HK-2 (cell line): ENCODE results near the gene COPG2.
"Not testable (repeated sequence)": the region's sequence is repeated elsewhere in the genome, so short reads cannot be mapped to it uniquely, and the experiment has no call there.

Experiments
- DNase-seq: peaks from one replicate; pipeline ENCODE4 v3.0.0-alpha.2; 2018; ENCODE audit not compliant: unreplicated experiment

The COPG2 gene

DNA sequence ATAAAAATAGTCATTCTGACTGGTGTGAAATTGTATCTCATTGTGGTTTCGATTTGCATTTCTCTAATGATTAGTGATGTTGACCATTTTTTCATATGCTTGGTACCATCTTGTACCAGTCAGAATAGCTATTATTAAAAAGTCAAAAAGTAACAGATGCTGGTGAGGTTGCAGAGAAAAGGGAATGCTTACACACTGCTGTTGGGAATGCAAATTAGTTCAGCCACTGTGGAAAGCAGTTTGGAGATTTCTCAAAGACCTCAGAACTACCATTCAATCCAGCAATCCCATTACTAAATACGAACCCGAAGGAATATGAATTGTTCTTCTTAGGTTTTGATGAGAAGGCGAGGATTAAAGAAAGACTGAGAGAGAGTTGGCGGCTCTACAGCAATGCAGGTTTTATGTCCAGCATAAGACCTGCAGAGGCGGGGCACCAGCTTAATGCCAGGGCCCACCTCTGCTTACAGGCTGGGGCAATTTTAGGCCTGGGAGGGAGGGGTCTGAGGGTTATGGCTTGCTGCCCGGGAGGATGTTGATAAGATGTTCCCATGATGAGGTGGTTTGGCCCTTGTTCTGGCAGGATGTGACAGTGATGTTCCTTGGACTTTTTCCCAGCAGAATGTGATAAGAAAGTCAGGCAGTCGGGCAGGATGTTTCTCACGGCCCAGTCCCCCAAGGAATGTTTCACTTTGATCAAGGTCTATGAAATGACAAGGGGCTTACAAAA lies 102.2 kb downstream of the COPG2 start:
- DNase-seq: no peak

DNA sequence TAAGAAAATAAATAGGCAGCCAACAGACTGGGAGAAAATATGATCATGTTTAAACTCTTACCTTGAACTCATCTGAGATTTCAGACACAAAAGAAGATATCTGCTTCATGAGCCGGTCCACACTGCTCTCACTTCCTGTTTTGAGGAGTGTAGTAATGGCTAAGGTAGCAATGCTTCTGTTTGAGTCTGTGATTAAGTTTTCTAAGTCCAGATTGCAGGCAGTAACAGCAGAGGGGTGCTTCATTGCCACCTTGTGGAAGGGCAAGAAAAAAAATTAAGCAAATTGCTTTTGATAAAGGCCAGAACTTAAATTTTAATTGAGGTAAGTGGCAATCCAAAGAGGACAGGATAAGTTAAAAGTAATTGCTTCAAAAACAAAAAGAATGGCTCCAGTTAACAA lies 107.6 kb downstream of the COPG2 start:
- peak; percentile 6 for DNase-seq

DNA sequence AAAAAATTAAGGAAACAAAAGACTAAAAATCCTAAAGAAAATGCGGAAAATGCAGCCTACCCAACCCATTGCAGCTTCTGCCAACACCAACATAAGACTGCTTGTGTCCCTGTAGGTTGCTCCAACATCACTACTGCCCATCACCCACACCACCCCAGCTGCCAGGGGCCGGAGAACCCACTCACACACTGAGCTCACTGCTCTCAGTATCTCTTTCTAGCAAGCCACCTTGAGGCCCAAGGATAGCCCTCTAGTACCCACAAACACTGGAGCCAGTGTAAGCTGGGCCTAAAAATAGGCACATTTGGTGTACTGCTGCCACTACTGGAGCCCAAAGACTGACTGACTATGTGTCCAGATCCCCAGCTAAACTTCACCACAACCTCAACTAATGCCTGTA lies 109.4 kb downstream of the COPG2 start:
- DNase-seq: no peak

DNA sequence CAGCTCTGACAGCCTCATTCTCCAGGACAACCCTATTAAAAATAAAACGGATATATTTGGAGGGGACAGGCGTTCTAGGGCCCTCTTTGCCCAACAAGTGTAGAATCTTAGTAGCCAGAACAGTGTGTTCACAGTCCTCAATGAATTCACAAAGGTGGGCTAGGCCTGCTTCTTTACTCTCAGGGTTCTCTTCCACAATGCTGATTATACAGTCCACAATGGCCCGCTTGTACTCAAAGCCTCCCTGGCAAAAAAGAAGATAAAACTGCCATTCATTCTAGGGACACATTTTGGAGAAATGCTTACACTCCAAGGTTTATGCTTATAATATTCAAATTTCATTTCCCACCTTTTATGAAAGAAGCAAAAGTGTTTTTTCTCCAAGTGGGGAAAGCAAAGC lies 114.1 kb downstream of the COPG2 start:
- DNase-seq: no peak

DNA sequence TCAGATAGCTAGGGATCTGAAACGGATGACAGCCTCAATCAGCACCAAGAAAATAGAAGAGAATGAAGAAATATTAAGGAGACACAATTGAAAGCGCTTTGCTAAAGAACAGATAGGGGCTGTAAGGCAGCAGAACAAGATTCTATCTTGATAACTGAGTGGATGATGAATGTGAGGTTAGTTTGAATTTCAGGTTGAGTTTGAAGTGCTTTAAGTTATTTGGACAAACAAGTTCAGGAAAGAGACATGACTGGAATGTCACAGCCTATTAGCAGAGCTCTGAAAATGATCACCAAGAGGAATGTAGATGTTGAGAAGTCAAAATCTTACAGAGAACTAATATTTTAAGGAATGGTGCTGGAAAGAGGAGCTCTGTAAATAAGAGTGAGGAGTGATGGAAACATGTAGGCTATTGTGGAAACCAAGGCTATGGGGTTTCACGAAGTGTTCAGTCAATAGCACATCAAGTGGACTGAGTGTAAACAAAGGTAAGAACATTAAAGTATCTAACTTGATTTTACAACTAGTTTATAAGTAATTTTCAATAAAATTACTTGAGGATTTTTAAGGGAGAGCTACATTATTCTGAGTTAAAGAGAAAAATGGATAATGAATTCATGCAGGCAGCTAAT lies 115.0 kb downstream of the COPG2 start:
- DNase-seq: no peak

DNA sequence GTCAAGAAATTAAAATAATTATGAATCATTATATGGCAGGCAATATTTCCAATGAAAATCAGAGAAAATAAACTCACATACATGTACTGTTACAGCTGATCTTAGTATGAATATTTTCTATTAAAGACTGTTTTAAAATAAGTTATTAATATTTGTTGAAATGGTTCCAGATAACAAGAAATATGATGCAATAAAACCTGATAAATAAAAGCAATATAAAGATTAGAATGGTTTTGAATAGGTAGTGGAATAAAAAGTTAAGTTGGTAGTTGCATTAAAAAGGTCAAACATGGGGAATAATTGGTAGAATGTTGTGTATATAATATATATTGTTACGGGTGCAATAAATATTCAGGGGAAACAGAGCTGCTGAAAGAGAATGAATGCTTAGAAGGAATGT lies 124.2 kb downstream of the COPG2 start:
- no peak for DNase-seq

DNA sequence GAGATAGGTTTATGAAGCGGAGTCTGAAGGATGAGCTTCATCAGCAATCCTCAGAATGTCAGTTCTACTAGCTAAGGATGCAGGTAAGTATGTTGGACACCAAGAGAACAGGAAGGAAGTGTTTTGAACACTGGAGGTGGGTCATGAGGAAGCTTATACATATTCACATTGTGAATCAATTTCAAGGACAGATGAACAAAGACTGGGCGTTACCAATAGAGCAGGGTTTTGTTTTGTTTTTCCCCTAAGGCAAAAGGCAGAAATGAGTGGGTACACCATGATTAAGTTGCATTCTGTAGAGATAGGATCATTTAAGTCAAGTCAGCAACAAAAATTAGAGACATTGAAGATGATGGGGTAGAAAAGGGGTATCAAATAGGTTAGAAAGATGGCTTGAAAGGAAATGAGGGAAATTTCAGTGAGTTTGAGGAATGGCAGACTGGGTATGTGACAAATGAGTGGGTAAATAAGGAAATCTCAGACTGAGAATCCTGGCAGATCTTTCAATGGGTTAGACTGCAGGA lies 125.0 kb downstream of the COPG2 start:
- DNase-seq: no peak

DNA sequence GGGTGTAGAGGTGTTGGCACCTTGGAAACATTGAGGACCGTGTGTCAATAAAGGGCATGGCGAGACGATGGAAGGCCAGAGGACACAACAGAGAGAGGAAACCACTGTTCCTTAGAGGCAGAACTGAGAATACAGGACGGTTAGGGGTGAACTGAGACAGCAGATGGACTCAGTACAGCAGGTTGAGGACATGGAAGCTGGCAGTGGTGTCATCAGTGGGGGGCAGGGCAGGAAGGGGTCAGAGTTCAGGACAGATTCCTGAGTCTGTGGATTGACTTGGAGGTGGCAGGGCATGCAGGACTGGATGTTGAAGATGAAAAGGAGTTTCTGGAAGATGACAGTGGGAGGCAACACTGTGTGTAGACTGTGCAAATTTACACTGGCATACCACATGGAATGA lies 126.3 kb downstream of the COPG2 start:
- not testable (repeated sequence) for DNase-seq

DNA sequence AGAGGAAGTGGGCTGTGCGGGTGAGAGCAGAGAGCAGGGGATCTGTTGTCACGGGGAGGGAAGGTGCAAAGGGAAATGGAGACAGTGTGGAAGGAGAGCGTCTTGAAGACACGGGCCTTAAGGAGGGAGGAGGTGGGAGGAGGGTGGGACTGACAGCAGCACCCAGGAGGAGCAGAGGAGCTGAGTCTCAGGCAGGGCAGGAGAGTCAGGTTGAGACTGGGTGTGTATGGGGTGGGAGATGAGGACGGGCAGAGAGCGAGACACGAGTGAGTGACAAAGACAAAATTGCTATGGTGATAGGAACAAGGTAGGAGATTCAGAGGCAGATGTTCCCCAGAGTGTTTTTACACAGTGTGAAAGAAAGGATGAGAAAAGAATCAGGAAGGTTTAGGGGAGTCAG lies 127.3 kb downstream of the COPG2 start:
- DNase-seq: not testable (repeated sequence)

DNA sequence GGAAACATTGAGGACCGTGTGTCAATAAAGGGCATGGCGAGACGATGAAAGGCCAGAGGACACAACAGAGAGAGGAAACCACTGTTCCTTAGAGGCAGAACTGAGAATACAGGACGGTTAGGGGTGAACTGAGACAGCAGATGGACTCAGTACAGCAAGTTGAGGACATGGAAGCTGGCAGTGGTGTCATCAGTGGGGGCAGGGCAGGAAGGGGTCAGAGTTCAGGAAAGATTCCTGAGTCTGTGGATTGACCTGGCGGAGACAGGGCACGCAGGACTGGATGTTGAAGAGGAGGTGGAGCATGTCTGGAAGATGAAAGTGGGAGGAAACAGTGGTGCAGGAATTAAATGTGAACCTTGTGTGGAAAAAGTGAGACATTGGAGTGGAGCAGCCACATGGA lies 130.7 kb downstream of the COPG2 start:
- DNase-seq: not testable (repeated sequence)

DNA sequence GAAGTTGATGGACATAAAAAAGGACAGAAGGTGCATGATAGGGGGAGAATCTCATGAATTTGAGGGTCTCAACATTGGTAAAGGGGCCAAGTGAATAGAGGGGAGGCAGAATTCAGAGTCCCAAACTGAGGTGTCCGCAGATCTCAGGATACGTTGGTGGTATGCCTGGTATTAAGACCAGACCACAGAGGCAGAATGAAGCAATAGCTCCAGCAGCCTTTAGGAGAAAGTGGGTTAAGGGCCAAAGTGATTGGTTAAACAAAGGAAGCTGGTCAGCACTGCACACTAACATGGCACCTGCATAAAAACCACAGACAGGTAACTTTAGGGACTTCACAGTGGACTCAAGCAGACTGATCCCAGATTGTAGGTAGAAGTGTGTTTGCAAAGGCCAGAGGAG lies 139.1 kb downstream of the COPG2 start:
- DNase-seq: no peak

DNA sequence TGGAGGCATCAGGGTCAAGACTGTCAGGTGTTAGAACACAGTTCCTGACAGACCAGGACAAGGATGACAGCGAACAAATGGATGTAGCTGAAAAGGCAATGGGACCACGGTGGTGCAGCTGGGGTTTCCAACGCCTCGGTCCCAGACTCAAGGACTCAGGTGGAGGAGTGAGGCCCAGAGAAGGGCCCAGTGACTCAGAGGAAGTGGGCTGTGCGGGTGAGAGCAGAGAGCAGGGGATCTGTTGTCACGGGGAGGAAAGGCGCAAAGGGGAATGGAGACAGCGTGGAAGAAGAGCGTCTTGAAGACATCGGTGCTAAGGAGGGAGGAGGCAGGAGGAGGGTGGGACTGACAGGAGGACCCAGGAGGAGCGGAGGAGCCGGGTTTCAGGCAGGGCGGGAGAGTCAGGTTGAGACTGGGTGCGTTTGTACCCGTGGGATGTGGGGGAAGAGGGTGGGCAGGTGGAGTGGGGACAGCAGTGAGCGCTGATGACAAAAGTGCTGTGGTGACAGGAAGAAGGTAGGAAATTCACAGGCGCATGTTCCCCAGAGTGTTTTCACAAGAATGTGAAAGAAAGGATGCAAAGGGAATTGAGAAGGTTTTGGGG lies 140.7 kb downstream of the COPG2 start:
- DNase-seq: not testable (repeated sequence)

DNA sequence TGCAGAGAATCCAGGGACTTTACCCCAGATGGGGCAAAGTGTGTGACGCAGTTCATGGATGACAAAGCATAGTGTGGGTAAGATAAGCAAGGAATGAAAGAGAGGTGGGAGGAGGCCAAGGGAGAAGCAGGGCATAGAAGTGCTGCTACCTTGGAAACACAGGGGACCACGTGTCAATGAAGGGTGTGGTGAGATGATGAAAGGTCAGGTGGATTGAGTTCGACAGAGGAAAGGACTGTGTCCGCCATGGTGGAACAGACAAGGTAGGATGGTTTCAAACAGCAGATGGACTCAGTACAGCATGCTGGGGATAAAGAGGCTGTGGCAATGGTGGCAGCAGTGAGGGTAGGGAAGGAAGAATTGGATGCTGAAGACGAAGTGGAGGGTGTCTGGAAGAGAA lies 143.9 kb downstream of the COPG2 start:
- DNase-seq: no peak

DNA sequence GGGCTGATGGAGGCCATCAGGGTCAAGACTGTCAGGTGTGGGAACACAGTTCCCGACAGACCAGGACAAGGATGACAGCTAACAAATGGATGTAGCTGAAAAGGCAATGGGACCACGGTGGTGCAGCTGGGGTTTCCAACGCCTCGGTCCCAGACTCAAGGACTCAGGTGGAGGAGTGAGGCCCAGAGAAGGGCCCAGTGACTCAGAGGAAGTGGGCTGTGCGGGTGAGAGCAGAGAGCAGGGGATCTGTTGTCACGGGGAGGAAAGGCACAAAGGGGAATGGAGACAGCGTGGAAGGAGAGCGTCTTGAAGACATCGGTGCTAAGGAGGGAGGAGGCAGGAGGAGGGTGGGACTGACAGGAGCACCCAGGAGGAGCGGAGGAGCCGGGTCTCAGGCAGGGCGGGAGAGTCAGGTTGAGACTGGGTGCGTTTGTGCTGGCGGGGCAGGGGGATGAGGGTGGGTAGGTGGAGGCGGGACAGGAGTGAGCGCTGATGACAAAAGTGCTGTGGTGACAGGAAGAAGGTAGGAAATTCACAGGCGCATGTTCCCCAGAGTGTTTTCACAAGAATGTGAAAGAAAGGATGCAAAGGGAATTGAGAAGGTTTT lies 144.9 kb downstream of the COPG2 start:
- not testable (repeated sequence) for DNase-seq

DNA sequence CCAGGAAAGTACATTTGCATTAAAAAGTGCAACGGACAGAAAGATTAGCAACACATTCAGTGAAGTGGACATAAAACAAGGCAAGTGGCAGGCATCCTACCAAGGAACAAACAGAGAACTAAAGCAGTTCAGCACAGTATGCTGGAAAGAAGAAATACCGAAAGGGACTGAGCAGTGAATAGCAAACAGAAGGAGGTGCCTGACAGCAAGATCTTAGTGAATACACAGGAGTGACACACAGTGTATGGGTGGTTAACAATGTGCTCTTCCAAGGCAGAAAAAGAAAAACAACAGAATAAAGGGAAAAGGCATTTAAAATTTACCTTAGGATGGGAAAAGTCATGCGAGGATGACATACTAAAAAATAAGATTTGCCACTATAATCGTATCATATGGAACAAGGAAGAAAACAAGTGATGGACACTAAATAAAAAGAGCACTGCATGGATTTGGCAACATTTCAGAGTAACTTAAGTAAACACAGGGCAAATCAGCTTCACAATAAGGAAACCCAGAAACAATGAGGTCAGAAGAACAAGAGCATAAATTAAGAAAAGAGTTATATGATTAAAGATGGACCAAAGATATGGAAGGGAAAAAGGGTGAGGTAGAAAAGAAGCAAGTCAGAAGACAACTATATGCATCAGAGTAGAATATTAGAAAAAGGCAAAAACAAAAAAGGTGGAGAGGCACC lies 147.1 kb downstream of the COPG2 start:
- DNase-seq: no peak

DNA sequence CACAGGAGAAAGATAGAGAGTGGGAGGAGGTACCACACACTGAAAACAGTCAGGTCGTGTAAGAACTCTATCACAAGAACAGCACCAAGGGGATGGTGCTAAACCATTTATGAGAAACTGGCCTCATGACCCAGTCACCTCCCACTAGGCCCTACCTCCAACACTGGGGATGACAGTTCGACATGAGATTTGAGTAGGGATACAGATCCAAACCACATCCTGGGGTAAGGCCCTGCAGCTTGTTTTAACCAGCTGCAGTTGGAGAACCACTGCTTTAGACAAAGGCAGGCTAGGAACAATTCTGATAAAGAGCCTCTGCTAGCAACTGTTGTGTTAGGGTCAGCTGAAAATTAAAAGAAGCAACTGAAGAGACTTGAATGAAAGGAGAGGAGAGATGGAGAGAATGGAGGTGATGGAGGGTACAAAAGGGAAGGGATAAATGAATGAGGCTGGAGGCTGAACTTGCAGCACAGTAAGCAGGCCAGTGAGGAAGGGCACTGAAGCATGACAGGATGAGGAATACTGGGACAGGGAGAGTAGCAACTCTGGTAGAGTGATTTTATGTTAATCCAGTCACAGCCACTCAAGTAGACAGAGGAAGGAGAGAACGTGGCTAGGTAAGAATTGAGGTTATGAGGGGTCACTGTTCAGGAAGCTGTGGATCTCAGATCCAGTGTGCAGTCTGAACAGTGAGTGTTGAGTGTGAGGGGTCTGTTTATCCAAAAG lies 153.1 kb downstream of the COPG2 start:
- DNase-seq: peak; percentile 28

DNA sequence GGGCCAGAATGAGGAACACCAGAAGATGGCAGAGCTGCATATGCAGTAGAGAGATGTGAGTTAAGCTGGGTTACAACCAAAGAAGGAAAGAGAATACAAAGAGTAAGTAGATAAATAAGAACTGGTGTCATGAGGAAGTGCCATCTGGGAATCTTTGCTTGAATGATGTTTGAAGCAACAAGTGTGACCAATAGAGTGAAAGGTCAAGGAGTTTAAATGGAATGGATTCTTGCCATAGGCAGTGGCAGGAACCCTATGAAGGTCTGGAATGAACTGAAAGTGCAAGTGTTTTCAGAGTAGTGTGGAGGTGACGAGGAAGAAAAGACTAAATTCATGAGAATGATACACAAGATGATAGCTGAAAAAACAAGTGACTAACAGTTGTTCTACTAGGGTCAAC lies 155.1 kb downstream of the COPG2 start:
- no peak for DNase-seq

DNA sequence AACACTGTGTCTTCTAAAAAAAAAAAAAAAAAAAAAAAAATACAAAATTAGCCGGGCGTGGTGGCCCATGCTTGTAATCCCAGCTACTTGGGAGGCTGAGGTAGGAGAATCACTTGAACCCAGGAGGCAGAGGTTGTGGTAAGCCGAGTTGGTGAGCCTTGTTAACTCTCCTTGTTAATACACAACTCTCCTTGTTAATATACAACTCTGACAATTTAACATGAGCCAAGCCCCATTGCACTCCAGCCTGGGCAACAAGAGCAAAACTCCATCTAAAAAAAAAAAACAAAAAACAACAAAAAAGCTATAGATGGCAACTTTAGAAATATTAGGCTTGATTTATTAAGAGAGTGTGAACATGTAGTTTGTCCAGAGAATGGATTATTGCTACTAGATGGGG lies 156.5 kb downstream of the COPG2 start:
- DNase-seq: peak; percentile 14

DNA sequence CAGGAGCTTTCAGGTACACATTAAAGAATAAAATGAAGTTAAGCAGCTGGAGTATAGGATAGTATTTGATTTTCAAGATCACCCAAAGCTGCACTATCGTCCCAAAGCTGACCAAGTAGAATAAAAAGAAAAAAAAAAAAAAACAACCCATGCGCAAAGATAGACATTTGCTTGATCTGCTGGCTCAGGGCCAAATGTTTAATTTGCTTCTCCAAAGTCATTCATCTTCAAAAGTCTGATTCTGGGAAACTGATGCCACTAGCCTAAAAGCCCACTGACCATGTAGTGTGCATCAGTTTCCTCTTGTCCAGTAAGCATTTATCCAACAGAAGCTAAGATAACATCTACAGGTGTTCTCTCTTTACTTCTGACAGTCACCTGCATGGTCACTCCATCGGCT lies 162.2 kb downstream of the COPG2 start:
- no peak for DNase-seq

DNA sequence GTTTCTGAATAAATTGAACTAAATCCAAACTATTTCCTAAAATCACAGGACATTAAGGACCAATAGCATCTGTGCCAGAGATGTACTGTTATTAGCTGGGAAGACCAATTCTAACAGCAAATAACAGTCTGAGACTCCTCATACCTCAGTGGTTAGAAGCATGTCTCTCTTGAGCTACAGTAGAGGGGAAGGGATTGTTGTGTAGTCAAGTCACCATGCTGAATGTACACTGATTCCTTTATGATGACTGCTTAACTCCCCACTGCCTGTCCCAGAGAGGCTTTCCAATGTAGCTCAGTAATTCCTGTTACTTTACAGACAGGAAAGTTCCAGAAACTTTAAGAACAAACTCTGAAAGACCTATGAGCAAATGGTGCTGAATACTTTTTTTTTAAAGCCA lies 162.8 kb downstream of the COPG2 start:
- no peak for DNase-seq

DNA sequence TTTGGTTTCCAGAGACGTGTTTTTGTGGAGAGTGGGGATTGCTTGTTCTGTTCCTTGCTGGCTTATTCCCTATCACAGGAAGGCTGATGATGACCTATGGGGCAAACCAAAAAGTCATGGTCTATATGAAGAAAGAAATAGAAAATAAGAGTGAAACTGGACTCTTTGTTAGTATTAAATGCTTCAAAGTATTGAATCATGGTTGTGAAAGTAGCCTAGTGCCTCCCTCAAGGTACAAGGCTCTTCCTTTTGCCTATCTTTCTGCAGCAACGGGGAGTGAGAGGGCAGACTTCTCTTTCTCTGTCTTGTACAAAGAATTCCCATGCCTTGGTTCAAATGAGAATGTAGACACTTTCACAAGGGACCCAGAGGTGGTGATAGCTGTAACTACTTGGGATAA lies 167.6 kb downstream of the COPG2 start:
- no peak for DNase-seq
